22Rv1 (cell line): ENCODE measurements around the gene PDGFD.

Experiments
- CTCF ChIP-seq: fragments of 450-650 bp; IDR thresholded peaks from 2 replicates; pipeline ENCODE4 v1.5.1; 2017; ENCODE audit warnings: mild to moderate bottlenecking
- ZFX ChIP-seq: fragments of 450-650 bp; IDR thresholded peaks from 2 replicates; pipeline ENCODE4 v1.6.1; 2017; ENCODE audit warnings: antibody characterized with exemption, borderline replicate concordance

GRCh38 chr11:103890654-103891053 lies 273.3 kb downstream of the PDGFD start:
- TF ChIP-seq CTCF (no peak), ZFX (no peak)
